ES-I3 (cell line): ENCODE measurements around the gene KCNN2.

Experiments used
- H3K36me3 ChIP-seq: 2 replicates; pipeline ENCODE4 v1.6.1; 2013; ENCODE audit warnings: mild to moderate bottlenecking, low read length, control low read depth, moderate library complexity; ENCODE audit not compliant: insufficient read depth
- H3K4me1 ChIP-seq: 2 replicates; pipeline ENCODE4 v1.6.1; 2013; ENCODE audit warnings: mild to moderate bottlenecking, control low read depth, low read length; ENCODE audit not compliant: insufficient read depth
- H3K9ac ChIP-seq: 2 replicates; pipeline ENCODE4 v1.6.1; 2013; ENCODE audit warnings: low read depth, mild to moderate bottlenecking, low read length, moderate library complexity
- H3K9me3 ChIP-seq: 2 replicates; pipeline ENCODE4 v1.6.1; 2013; ENCODE audit warnings: mild to moderate bottlenecking, low read length, moderate library complexity; ENCODE audit not compliant: control insufficient read depth, insufficient read depth

Gene KCNN2

DNA sequence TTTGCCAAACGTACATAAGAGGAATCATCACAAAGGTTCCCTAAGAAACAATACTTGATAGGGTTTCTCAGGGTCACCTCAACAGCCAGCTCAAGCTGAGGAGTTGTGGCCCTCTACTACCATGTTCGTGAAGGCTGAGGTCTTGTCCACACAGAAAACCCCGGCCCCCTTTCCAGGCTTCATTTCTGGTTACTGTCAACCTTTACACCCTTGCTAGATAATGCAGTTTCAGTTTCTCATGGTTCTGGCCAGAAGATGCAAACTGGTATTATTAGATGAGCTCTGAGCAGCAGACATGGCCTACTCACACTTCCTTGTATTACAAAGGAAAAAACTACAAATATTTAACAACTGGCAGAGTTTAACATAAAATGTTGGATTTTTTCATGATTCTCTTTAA, 22.8 kb upstream of the KCNN2 start:
- Histone ChIP-seq H3K9me3 (no peaks in the 10 kb centered on the region; the same call in 1 of the 2 replicates), H3K9ac (no peak overlapping the region), H3K36me3 (no peaks in the 10 kb centered on the region), H3K4me1 (no peaks in the 10 kb centered on the region)

DNA sequence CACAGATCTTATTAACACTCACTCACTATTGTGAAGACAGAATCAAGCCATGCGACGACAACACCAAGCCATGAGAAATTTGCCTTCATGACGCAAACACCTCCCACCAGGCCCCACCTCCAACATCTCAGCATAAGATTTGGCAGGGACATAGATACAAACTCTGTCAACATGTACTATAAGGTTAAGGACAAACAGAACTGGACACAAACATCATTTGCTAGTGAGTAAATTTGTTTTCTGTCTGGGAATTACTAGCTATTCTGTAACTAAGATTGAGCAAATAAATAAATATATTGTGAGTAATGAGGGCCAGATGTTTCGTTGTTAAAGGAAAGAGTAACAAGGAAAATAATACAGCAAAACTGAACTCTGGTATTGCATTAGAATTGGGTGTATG, 15.7 kb upstream of the KCNN2 start:
- H3K36me3 ChIP-seq = no peaks in the 10 kb centered on the region
- H3K9ac ChIP-seq = no peak overlapping the region
- no peaks in the 10 kb centered on the region; the same call in 1 of the 2 replicates for H3K9me3 ChIP-seq
- no peaks in the 10 kb centered on the region for H3K4me1 ChIP-seq

- H3K36me3 ChIP-seq = no peaks in the 10 kb centered on the region
- peaks cover 19% of the 10 kb centered on the region; the same call in 1 of the 2 replicates for H3K4me1 ChIP-seq
- no peak overlapping the region for H3K9ac ChIP-seq
- H3K9me3 ChIP-seq = no peaks in the 10 kb centered on the region
Measured at GRCh38 chr5:114355086-114355830, 6.6 kb upstream of the KCNN2 start.

- no peaks in the 10 kb centered on the region for H3K36me3 ChIP-seq
- no peaks in the 10 kb centered on the region for H3K9me3 ChIP-seq
- no peak overlapping the region for H3K9ac ChIP-seq
- peaks cover 19% of the 10 kb centered on the region; the same call in 1 of the 2 replicates for H3K4me1 ChIP-seq
Measured at GRCh38 chr5:114358329-114358728, 3.5 kb upstream of the KCNN2 start.

GRCh38 chr5:114360357-114360756, 1.5 kb upstream of the KCNN2 start:
- Histone ChIP-seq H3K9me3 (no peaks in the 10 kb centered on the region), H3K9ac (peak overlapping the region; percentile 92)

GRCh38 chr5:114360816-114361723, 800 bp upstream of the KCNN2 start:
- H3K9ac ChIP-seq = peak overlapping the region; percentile 92
- no peaks in the 10 kb centered on the region for H3K36me3 ChIP-seq
- peaks cover 8% of the 10 kb centered on the region; the same call in 1 of the 2 replicates for H3K4me1 ChIP-seq
- no peaks in the 10 kb centered on the region for H3K9me3 ChIP-seq

More at GRCh38 chr5:114360357-114360756, 1.5 kb upstream of the KCNN2 start:
- Histone ChIP-seq H3K4me1 (peaks cover 14% of the 10 kb centered on the region; the same call in 1 of the 2 replicates), H3K36me3 (no peaks in the 10 kb centered on the region)

DNA sequence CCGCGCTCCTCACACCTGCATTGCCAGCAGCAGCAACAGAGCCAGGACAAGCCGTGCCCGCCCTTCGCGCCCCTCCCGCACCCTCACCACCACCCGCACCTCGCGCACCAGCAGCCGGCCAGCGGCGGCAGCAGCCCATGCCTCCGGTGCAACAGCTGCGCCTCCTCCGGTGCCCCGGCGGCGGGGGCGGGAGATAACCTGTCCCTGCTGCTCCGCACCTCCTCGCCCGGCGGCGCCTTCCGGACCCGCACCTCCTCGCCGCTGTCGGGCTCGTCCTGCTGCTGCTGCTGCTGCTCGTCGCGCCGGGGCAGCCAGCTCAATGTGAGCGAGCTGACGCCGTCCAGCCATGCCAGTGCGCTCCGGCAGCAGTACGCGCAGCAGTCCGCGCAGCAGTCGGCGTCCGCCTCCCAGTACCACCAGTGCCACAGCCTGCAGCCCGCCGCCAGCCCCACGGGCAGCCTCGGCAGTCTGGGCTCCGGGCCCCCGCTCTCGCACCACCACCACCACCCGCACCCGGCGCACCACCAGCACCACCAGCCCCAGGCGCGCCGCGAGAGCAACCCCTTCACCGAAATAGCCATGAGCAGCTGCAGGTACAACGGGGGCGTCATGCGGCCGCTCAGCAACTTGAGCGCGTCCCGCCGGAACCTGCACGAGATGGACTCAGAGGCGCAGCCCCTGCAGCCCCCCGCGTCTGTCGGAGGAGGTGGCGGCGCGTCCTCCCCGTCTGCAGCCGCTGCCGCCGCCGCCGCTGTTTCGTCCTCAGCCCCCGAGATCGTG, 517 bp downstream of the KCNN2 start:
- H3K9me3 ChIP-seq = no peaks in the 10 kb centered on the region
- H3K9ac ChIP-seq = peak overlapping the region; percentile 92
- H3K36me3 ChIP-seq = no peaks in the 10 kb centered on the region
- H3K4me1 ChIP-seq = peaks cover 4% of the 10 kb centered on the region; the same call in 1 of the 2 replicates

GRCh38 chr5:114362977-114363761, 1.3 kb downstream of the KCNN2 start:
- peak overlapping the region; percentile 92 for H3K9ac ChIP-seq
- no peaks in the 10 kb centered on the region for H3K36me3 ChIP-seq
- H3K9me3 ChIP-seq = no peaks in the 10 kb centered on the region
- H3K4me1 ChIP-seq = peaks cover 4% of the 10 kb centered on the region; the same call in 1 of the 2 replicates

DNA sequence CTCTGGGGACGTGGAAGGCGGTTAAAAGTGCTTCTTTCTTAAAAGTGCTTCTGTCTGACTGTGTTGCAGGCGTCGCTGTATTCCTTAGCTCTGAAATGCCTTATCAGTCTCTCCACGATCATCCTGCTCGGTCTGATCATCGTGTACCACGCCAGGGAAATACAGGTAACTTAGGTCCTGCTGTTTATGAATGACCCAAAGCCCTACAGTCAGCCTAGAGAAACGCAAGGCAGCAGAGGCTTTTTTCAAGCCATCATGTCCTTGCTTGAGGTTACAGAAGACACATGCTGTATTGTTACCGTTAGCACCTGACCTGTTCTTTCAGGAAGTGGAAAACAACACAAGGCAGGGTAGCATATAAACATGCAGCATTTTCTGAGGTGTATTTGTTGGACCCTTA, 2.0 kb downstream of the KCNN2 start:
- Histone ChIP-seq H3K36me3 (no peaks in the 10 kb centered on the region), H3K4me1 (peaks cover 4% of the 10 kb centered on the region; the same call in 1 of the 2 replicates), H3K9me3 (no peaks in the 10 kb centered on the region), H3K9ac (peak overlapping the region; percentile 92)

GRCh38 chr5:114367029-114367428, 5.2 kb downstream of the KCNN2 start:
- H3K36me3 ChIP-seq = no peaks in the 10 kb centered on the region
- H3K4me1 ChIP-seq = no peaks in the 10 kb centered on the region
- no peak overlapping the region for H3K9ac ChIP-seq
- no peaks in the 10 kb centered on the region for H3K9me3 ChIP-seq

- H3K36me3 ChIP-seq = no peaks in the 10 kb centered on the region
- H3K9ac ChIP-seq = no peak overlapping the region
- 0 out of 2 replicates have a peak, but pooled peaks cover 4% of the 10 kb centered on the region for H3K4me1 ChIP-seq
- no peaks in the 10 kb centered on the region for H3K9me3 ChIP-seq
Measured at GRCh38 chr5:114369680-114370417, 8.0 kb downstream of the KCNN2 start.

- no peaks in the 10 kb centered on the region for H3K9me3 ChIP-seq
Measured at GRCh38 chr5:114377050-114377844, 15.4 kb downstream of the KCNN2 start.

More at GRCh38 chr5:114377050-114377844, 15.4 kb downstream of the KCNN2 start:
- H3K36me3 ChIP-seq = no peaks in the 10 kb centered on the region
- no peak overlapping the region for H3K9ac ChIP-seq
- peaks cover 12% of the 10 kb centered on the region; the same call in 1 of the 2 replicates for H3K4me1 ChIP-seq
